Measurements from ENCODE around the gene EFCAB7. TPM values are rescaled to one million over a fixed set of nuclear protein-coding genes. Genes with fewer than 3 reads are reported as not detected.

EFCAB7 gene
- total and polyA plus RNA-seq, 2 experiments from 2014 or later: 4.2 to 4.9 TPM

GRCh38 chr1:63601912-63602311 lies 78.6 kb downstream of the EFCAB7 start (continued):
- TF ChIP-seq, protein P1, sequence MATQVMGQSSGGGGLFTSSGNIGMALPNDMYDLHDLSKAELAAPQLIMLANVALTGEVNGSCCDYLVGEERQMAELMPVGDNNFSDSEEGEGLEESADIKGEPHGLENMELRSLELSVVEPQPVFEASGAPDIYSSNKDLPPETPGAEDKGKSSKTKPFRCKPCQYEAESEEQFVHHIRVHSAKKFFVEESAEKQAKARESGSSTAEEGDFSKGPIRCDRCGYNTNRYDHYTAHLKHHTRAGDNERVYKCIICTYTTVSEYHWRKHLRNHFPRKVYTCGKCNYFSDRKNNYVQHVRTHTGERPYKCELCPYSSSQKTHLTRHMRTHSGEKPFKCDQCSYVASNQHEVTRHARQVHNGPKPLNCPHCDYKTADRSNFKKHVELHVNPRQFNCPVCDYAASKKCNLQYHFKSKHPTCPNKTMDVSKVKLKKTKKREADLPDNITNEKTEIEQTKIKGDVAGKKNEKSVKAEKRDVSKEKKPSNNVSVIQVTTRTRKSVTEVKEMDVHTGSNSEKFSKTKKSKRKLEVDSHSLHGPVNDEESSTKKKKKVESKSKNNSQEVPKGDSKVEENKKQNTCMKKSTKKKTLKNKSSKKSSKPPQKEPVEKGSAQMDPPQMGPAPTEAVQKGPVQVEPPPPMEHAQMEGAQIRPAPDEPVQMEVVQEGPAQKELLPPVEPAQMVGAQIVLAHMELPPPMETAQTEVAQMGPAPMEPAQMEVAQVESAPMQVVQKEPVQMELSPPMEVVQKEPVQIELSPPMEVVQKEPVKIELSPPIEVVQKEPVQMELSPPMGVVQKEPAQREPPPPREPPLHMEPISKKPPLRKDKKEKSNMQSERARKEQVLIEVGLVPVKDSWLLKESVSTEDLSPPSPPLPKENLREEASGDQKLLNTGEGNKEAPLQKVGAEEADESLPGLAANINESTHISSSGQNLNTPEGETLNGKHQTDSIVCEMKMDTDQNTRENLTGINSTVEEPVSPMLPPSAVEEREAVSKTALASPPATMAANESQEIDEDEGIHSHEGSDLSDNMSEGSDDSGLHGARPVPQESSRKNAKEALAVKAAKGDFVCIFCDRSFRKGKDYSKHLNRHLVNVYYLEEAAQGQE (IDR thresholded peaks at IDR 0.05; ENCODE audit: unreplicated experiment): no peak
- TF ChIP-seq NANOG (IDR thresholded peaks at IDR 0.05; ENCODE audit: borderline replicate concordance) (no peak), EZH2phosphoT487 (IDR thresholded peaks at IDR 0.05; ENCODE audit: unreplicated experiment) (no peak), CTCF (conservative IDR thresholded peaks at IDR 0.05; ENCODE audit: low read depth in 2 of 2) (no peak)

DNA sequence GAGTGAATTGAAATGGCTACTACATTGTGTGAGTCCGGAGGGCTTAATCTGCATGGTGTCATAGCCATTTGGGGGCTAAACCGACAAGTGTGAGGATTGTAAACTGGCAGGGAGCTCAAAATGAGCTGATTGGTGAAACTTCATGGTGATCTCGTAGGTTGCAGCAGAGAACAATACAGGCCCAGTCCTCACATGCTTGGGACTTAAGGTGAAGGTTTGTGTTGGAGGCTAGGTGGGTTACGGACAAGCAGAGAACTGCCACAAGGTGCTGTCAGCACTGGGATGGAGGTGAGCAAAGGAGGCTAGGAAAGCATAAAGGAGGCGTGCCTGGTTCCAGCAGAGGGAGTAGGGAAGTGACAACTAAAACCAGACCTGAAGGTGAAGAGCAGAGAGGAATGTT lies 79.3 kb downstream of the EFCAB7 start:
- Histone ChIP-seq H3K27ac (ENCODE audit: low read depth) (no peak overlapping the region), H3K9me2 (ENCODE audit: insufficient read depth) (peaks cover 6% of the 10 kb centered on the region), H2AFZ (no peak overlapping the region), H3K4me3 (no peak overlapping the region), H4K20me1 (replicated peaks; ENCODE audit: insufficient read depth) (peaks cover 5% of the 10 kb centered on the region), H3K79me2 (replicated peaks; ENCODE audit: insufficient read depth) (peaks cover 4% of the 10 kb centered on the region; the same call in 1 of the 2 replicates), H3K27me3 (ENCODE audit: insufficient read depth) (no peaks in the 10 kb centered on the region), H3K4me1 (ENCODE audit: insufficient read depth) (peaks cover 7% of the 10 kb centered on the region; the same call in 1 of the 2 replicates), H3F3A (replicated peaks; ENCODE audit: low read depth) (no peaks in the 10 kb centered on the region), H3K4me2 (no peak overlapping the region), H3K36me3 (ENCODE audit: insufficient read depth) (no peaks in the 10 kb centered on the region)
- H3K4me3 Mint-ChIP-seq: no peak overlapping the region
- no peaks in the 10 kb centered on the region for H3K9me3 Mint-ChIP-seq
- H3K4me1 Mint-ChIP-seq: peaks cover 16% of the 10 kb centered on the region
- no peaks in the 10 kb centered on the region for H3K36me3 Mint-ChIP-seq (ENCODE audit: low read depth)
- TF ChIP-seq POLR2AphosphoS5 (IDR thresholded peaks at IDR 0.05; ENCODE audit: low read depth) (no peak), STAT1 (IDR thresholded peaks at IDR 0.05; ENCODE audit: unreplicated experiment) (no peak), ZNF331 (CRISPR knock-in tag; IDR thresholded peaks at IDR 0.05; ENCODE audit: low read depth) (no peak), ZNF114 (CRISPR knock-in tag; IDR thresholded peaks at IDR 0.05) (no peak), EZH2 (IDR thresholded peaks at IDR 0.05; ENCODE audit: low read depth, unreplicated experiment) (no peak), ETS1 (IDR thresholded peaks at IDR 0.05) (no peak), JUNB (IDR thresholded peaks at IDR 0.05; ENCODE audit: unreplicated experiment) (no peak)
- TF ChIP-seq, protein P2, sequence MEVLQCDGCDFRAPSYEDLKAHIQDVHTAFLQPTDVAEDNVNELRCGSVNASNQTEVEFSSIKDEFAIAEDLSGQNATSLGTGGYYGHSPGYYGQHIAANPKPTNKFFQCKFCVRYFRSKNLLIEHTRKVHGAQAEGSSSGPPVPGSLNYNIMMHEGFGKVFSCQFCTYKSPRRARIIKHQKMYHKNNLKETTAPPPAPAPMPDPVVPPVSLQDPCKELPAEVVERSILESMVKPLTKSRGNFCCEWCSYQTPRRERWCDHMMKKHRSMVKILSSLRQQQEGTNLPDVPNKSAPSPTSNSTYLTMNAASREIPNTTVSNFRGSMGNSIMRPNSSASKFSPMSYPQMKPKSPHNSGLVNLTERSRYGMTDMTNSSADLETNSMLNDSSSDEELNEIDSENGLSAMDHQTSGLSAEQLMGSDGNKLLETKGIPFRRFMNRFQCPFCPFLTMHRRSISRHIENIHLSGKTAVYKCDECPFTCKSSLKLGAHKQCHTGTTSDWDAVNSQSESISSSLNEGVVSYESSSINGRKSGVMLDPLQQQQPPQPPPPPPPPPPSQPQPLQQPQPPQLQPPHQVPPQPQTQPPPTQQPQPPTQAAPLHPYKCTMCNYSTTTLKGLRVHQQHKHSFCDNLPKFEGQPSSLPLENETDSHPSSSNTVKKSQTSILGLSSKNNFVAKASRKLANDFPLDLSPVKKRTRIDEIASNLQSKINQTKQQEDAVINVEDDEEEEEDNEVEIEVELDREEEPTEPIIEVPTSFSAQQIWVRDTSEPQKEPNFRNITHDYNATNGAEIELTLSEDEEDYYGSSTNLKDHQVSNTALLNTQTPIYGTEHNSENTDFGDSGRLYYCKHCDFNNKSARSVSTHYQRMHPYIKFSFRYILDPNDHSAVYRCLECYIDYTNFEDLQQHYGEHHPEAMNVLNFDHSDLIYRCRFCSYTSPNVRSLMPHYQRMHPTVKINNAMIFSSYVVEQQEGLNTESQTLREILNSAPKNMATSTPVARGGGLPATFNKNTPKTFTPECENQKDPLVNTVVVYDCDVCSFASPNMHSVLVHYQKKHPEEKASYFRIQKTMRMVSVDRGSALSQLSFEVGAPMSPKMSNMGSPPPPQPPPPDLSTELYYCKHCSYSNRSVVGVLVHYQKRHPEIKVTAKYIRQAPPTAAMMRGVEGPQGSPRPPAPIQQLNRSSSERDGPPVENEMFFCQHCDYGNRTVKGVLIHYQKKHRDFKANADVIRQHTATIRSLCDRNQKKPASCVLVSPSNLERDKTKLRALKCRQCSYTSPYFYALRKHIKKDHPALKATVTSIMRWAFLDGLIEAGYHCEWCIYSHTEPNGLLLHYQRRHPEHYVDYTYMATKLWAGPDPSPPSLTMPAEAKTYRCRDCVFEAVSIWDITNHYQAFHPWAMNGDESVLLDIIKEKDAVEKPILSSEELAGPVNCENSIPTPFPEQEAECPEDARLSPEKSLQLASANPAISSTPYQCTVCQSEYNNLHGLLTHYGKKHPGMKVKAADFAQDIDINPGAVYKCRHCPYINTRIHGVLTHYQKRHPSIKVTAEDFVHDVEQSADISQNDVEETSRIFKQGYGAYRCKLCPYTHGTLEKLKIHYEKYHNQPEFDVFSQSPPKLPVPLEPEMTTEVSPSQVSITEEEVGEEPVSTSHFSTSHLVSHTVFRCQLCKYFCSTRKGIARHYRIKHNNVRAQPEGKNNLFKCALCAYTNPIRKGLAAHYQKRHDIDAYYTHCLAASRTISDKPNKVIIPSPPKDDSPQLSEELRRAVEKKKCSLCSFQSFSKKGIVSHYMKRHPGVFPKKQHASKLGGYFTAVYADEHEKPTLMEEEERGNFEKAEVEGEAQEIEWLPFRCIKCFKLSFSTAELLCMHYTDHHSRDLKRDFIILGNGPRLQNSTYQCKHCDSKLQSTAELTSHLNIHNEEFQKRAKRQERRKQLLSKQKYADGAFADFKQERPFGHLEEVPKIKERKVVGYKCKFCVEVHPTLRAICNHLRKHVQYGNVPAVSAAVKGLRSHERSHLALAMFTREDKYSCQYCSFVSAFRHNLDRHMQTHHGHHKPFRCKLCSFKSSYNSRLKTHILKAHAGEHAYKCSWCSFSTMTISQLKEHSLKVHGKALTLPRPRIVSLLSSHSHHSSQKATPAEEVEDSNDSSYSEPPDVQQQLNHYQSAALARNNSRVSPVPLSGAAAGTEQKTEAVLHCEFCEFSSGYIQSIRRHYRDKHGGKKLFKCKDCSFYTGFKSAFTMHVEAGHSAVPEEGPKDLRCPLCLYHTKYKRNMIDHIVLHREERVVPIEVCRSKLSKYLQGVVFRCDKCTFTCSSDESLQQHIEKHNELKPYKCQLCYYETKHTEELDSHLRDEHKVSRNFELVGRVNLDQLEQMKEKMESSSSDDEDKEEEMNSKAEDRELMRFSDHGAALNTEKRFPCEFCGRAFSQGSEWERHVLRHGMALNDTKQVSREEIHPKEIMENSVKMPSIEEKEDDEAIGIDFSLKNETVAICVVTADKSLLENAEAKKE (CRISPR knock-in tag; IDR thresholded peaks at IDR 0.05): no peak
- ATAC-seq: peak; percentile 42; the same call in 2 of the 3 replicates
- H3K27me3 Mint-ChIP-seq (ENCODE audit: insufficient read depth, low read depth, poor library complexity): no peaks in the 10 kb centered on the region
- no peak overlapping the region for H3K27ac Mint-ChIP-seq
- peak; percentile 19 for DNase-seq (ENCODE audit: low spot score)

All from GM23338 (cell line).